HFF-Myc (cell line): ENCODE measurements around the gene NEK6.

Experiments
- DNase-seq: peaks from one replicate; pipeline ENCODE4 v3.0.0-alpha.2; 2011; ENCODE audit warnings: low read depth; ENCODE audit errors: extremely low read depth
- H3K4me3 ChIP-seq: replicated peaks from 2 replicates; pipeline ENCODE4 v1.5.1; 2011; ENCODE audit warnings: low read depth, mild to moderate bottlenecking, control low read depth, low read length
- CTCF ChIP-seq: IDR thresholded peaks from 2 replicates; pipeline ENCODE4 v1.5.1; 2012; ENCODE audit warnings: mild to moderate bottlenecking, low read depth, low read length, control low read depth; ENCODE audit errors: missing control alignments

NEK6 gene

DNA sequence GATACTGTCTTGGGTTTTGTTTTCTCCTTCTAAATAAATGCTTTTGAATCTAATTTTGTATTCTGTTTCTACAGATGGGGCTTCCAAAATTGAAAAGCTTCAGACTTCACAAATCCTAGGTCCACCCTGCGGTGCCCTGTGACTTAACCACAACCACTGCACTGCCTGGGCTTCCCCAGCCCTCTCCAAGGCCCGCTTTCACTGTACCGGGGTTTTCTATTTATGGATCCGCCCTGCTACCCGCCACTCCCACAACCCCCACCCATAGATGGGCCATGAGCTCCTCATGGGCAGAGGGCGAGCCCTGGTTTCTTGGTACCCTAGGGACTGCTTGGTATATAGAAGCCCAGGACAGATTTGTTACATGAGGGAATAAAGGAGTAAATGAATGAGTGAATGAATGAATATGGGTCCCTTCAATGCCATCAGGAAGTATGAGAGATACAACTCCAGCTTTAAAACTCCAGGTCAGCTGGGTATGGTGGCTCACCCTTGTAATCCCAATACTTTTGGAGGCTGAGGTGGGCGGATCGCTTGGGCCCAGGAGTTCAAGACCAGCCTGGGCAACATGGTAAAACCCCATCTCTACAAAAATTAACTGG, 39.8 kb upstream of the NEK6 start:
- no peak overlapping the region for H3K4me3 ChIP-seq
- DNase-seq, result no peak
- no peak for TF ChIP-seq CTCF

DNA sequence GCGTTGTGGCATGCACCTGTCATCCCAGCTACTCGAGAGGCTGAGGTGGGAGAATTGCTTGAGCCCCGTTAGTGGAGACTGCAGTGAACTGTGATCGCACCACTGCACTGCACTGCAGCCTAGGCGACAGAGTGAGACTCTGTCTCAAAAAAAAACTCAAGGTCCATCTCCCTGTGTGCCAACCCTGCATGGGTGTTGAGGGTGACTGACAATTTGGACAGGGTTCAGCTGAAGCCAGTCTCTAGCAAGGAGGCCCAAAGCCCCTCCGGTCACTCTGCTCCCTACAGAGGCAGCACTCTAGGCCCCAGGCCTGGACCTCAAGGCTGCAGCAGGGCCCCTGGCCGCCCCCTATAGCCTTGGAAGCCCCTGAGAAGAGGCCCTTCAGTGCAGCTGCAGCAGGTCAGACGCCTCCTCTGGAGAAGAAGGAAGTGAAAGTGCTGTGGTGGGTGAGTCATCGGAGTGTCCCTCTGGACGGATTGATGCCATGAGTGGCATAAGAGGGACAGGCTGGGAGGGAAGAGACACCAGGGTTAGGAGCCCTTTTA, 39.2 kb upstream of the NEK6 start:
- TF ChIP-seq CTCF, result no peak
- no peak for DNase-seq

DNA sequence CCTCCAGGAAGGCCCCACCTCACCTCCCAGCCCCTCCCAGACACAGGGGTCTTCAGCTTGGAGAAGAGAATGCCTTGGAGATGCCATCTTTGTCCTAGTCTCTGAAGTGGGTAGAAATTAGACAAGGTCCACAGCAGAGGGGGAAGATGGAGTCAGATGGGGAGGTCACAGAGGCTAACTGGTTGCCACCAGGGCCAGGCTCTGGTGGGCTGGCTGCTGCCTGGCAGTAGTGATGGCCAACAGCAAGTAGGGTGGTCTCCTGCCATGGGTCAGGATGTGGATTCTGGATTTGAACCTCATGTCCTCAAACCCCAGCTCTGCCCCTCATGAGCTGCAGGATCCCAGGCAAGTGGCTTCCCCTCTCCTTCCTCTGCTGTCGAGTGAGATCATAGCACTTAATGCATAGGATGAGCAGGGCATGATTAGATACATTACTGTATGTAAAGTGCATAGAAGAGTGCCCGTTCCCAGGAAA, 38.7 kb upstream of the NEK6 start:
- no peak for DNase-seq
- no peak for TF ChIP-seq CTCF
- H3K4me3 ChIP-seq, result no peak overlapping the region

More for the DNA sequence above, 39.2 kb upstream of the NEK6 start:
- no peak overlapping the region for H3K4me3 ChIP-seq

- no peak for DNase-seq
- no peak overlapping the region for H3K4me3 ChIP-seq
- no peak for TF ChIP-seq CTCF
These were observed 36.8 kb upstream of the NEK6 start for GRCh38 chr9:124220946-124221451.

DNA sequence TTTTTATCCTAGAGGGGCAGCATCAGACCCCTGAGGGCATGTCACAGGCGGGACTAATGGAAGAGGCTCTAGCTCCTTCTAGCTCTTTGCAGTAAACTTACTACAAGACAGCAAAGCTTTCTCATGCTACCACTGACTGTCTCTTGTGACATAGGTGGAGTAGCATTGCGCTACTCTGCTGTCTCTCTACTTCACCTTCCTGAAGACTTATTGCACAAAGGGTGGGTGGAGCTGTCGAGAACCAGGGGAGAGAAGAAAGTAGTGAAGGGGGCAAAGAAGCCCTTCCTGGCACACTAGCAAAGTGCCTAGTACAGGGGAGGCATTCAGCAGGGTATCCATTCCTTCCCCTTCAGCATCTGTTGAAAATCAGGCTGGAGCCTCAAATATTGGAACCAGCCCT, 36.1 kb upstream of the NEK6 start:
- no peak for TF ChIP-seq CTCF
- no peak overlapping the region for H3K4me3 ChIP-seq
- no peak for DNase-seq

GRCh38 chr9:124222109-124222508, 35.6 kb upstream of the NEK6 start:
- H3K4me3 ChIP-seq, result no peak overlapping the region
- DNase-seq, result no peak
- TF ChIP-seq CTCF, result no peak
